Ectodermal cell (in vitro differentiated cells): ENCODE measurements around the gene IFITM10.

Experiments
- H3K27ac ChIP-seq: 2 replicates; pipeline ENCODE4 v1.7.0; 2013; ENCODE audit warnings: mild to moderate bottlenecking, low read depth, low read length; ENCODE audit not compliant: insufficient read depth, poor library complexity, severe bottlenecking
- H3K27me3 ChIP-seq: 2 replicates; pipeline ENCODE4 v1.7.0; 2013; ENCODE audit warnings: mild to moderate bottlenecking, low read length; ENCODE audit not compliant: insufficient read depth, control insufficient read depth, poor library complexity, severe bottlenecking
- H3K36me3 ChIP-seq: one replicate; pipeline ENCODE4 v1.7.0; 2013; ENCODE audit warnings: low read length; ENCODE audit not compliant: control insufficient read depth, insufficient read depth
- H3K4me1 ChIP-seq: one replicate; pipeline ENCODE4 v1.7.0; 2013; ENCODE audit warnings: low read length; ENCODE audit not compliant: control insufficient read depth, insufficient read depth
- H3K4me3 ChIP-seq: 2 replicates; pipeline ENCODE4 v1.7.0; 2013; ENCODE audit warnings: low read depth, low read length, control low read depth; ENCODE audit not compliant: insufficient read depth
- H3K9me3 ChIP-seq: 2 replicates; pipeline ENCODE4 v1.7.0; 2013; ENCODE audit warnings: mild to moderate bottlenecking, low read length, moderate library complexity; ENCODE audit not compliant: control insufficient read depth
- WGBS, 2 experiments: methylation state at CpG; one replicate each; pipeline ENCODE4 v1.1.7; 2013; ENCODE audit warnings: missing lambda C conversion rate in 2 of 2; 5-methylcytosine and 5-hydroxymethylcytosine counted together

IFITM10 gene

DNA sequence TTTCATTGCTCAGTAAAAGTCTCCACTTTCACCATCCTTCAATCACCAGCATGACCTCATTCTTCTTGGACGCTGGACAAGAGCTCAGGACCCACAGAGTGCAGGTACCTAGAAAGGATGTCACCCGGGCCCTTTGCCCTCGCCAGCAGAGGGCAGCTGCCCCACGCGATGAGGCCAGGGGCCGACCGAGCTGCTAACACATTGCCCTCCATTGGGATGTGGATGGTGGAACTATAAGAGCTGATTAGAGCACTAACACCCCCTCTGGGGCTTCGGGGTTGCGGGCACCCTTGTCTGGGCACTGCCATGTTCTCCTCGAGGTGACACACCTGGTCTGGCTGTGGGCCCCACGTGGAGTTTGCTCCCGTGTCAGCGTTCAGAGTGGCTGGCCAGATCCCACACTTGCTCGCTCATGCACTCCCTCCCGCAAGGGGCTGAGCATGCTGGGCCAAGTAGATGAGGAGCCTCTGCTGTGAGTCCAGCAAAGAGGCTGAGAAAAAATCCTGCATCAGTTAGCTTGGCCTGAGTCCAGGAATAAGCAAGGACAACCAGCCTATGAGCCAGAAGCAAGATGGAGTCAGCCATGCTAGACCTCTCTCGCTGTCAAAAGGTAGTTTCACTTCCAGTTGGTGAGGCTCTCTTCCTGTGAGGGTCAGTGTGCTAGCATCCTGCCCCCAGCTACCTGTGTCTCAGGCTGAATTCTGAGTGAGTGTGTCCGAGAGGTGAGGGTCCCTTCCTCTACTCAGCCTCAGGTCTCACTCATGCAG is 43.6 kb downstream of the IFITM10 start:
- Histone ChIP-seq H3K4me1 (no peaks in the 10 kb centered on the region), H3K36me3 (no peaks in the 10 kb centered on the region), H3K9me3 (no peaks in the 10 kb centered on the region), H3K27me3 (no peaks in the 10 kb centered on the region), H3K4me3 (no peak overlapping the region), H3K27ac (no peak overlapping the region)
- WGBS, 2 experiments = 92 to 94% methylated on average over 17 of the region's 17 CpGs

DNA sequence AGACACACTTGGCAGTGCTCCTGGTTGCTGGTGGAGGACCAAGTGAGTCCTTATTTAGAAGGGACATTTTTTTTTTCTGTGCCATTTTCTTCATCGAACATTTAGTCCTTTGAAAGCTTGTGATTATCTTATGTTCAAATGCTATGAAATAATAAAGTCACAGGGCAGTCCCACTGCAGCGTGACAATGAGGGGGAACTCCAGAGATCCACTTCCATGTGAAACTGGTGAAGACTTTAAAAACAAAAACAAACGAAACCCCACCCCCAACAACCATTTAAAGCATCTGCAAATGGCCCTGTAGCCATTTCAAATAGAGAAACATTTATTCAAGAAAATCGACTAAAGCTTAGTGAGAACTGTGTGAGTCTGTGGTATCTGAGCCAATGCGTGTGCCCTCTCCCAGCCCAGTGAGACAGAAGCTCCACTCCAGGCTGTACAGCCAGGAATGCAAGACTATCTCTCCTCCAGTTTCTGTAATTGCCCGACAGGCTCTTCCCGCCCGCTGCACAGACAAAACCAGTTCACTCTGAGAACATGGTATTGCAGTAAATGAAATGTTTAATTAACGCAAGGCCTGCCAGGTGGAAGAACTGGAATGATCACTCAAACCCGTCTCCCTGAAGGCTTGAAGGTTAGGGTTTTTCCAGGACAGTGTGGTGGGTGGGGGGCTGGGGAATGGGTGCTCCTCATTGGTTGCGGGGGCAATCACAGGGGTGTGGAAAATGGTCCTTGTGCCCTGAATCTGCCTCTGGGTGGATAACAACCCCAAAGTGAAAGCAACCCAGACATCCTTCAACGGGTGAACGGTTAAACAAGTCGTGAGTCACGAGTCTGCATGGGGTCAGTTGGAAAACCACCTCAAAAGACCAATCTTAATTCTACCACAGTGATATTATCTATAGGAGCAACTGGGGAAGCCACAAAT is 45.0 kb downstream of the IFITM10 start:
- H3K27ac ChIP-seq = no peak overlapping the region
- H3K36me3 ChIP-seq = no peaks in the 10 kb centered on the region
- H3K9me3 ChIP-seq = no peaks in the 10 kb centered on the region
- no peaks in the 10 kb centered on the region for H3K4me1 ChIP-seq
- 90 to 93% methylated on average over 15 of the region's 15 CpGs for WGBS, 2 experiments
- H3K27me3 ChIP-seq = no peaks in the 10 kb centered on the region
- H3K4me3 ChIP-seq = no peak overlapping the region

DNA sequence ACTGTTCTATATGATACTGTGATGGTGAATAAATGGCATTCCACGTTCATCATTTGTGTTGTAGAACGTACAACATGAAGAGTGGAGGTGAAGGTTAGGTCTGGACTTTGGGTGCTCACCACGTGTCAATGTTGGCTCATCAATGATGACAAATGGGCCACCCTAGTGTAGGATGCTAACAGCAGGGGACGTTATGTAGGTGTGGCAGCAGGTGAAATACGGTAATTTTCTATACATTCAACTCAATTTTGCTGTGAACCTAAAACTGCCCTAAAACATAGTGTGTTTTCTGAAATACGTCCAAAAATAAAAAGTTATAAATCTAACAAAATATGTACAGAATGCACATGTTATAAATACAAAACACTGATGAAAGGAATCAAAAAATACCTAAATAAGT is 47.2 kb downstream of the IFITM10 start:
- 91 to 92% methylated on average over 5 of the region's 6 CpGs for WGBS, 2 experiments
- Histone ChIP-seq H3K9me3 (no peaks in the 10 kb centered on the region), H3K27me3 (no peaks in the 10 kb centered on the region), H3K36me3 (no peaks in the 10 kb centered on the region), H3K4me1 (no peaks in the 10 kb centered on the region), H3K4me3 (no peak overlapping the region), H3K27ac (no peak overlapping the region)

DNA sequence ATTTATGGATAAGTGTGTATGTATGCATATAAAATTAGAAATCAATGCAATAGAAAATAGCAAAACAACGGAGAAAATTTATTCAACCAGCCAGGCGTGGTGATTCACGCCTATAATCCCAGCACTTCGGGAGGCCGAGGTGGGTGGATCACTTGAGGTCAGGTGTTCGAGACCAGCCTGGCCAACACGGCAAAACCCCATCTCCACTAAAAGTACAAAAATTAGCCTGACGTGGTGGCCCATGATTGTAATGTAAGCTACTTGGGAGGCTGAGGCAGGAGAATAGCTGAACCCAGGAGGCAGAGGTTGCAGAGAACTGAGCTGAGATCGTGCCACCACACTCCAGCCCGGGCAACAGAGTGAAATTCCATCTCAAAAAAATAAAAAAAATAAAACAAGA is 47.9 kb downstream of the IFITM10 start:
- Histone ChIP-seq H3K9me3 (no peaks in the 10 kb centered on the region), H3K27me3 (no peaks in the 10 kb centered on the region), H3K27ac (no peak overlapping the region), H3K4me3 (no peak overlapping the region), H3K4me1 (no peaks in the 10 kb centered on the region), H3K36me3 (no peaks in the 10 kb centered on the region)
- 93 to 95% methylated on average over 8 to 10 of the region's 10 CpGs for WGBS, 2 experiments

DNA sequence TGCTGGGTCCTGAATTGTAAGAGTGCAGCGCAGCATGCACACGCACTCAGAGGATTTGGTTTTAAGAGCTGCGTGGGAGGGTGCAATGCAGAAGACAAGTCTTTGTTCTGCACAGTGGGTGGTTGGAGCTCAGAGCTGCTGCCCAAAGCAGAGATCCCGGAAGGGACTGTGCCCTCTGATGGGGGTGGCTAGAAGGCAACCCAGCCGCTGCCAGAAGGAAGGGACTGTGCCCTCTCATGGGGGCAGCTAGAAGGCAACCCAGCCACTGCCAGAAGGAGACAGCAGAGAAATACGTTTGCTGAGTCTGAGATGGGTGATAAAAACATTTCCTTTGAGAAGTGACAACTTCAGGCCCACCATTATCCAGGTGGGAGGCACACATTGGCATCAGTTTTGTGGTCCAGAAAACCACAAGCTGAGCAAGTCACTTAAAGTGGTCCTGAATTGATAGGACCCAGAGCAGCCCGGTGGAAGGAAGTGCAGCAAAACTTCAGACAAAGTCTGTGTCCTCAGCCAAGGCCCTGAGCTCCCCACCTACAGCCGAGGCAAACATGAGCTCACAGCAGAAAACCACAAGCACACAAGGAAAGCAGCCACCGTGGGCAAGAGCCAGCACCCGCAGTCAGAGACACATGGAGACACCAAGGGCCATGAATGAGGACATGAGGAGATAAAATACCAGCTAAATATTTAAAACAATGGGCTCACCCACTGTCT is 49.1 kb downstream of the IFITM10 start:
- H3K4me3 ChIP-seq = no peak overlapping the region
- no peaks in the 10 kb centered on the region for H3K9me3 ChIP-seq
- WGBS, 2 experiments = 68 to 72% methylated on average over 10 of the region's 10 CpGs
- no peaks in the 10 kb centered on the region for H3K27me3 ChIP-seq
- no peaks in the 10 kb centered on the region for H3K36me3 ChIP-seq
- H3K27ac ChIP-seq = no peak overlapping the region
- H3K4me1 ChIP-seq = no peaks in the 10 kb centered on the region

DNA sequence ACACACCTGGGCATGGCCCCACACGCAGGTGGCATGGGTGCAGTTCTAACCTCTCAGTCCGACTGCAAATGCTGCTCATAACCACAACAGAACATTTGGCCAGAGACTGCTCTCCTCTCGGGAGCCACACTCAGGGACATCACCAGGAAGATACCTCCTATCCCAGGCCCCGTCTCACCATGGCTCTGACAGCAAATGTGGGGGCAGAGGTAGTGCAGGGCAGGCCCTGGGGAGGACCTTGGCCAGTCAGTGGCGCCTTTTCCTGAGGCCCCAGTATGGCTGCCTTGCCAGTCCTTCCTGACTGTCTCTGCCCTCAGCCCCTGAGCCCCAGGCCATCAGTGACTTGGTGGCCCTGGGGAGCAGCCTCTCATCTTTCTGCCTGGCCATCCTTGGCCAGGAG is 50.6 kb downstream of the IFITM10 start:
- H3K27ac ChIP-seq = no peak overlapping the region
- no peaks in the 10 kb centered on the region for H3K27me3 ChIP-seq
- no peaks in the 10 kb centered on the region for H3K4me1 ChIP-seq
- 89 to 94% methylated on average over 5 of the region's 5 CpGs for WGBS, 2 experiments
- H3K9me3 ChIP-seq = no peaks in the 10 kb centered on the region
- no peak overlapping the region for H3K4me3 ChIP-seq
- no peaks in the 10 kb centered on the region for H3K36me3 ChIP-seq

DNA sequence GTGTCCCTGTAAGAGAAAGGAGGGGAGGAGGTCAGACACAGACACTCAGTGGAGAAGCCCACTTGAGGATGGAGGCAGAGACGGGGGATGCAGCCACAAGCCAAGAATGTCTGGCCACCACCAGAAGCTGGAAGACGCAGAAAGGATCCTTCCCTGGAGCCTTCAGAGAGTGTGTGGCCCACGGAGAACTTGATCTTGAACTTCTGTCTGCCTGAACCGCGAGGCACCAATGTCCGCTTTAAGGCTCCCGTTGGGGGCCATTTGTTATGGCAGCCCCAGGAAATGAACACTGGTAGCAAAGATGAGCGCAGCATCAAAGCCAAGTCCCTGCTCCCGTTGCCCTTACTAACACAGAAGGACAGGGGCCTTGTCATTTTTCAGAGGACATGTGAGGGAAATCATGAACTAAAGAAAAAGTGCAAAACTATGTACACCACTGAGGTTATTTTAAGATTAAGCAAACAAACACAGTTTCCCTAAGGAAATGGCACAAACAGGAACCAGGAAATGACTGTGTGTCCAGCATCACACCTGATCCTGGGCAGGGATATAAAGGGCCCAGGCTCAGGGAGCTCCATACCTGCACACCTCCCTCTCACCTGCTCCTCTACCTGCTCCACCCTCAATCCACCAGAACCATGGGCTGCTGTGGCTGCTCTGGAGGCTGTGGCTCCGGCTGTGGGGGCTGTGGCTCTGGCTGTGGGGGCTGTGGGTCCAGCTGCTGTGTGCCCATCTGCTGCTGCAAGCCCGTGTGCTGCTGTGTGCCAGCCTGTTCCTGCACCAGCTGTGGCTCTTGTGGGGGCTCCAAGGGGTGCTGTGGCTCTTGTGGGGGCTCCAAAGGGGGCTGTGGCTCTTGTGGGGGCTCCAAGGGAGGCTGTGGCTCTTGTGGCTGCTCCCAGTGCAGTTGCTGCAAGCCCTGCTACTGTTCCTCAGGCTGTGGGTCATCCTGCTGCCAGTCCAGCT is 53.5 kb downstream of the IFITM10 start, which contains the start of gene KRTAP5-6:
TSS of gene KRTAP5-6 (plus strand) at position 588 of the 963 bp plus-strand sequence. CDS start at position 639, 51 bp downstream.
- Histone ChIP-seq H3K27ac (no peak within 1 kb of the TSS), H3K4me3 (no peak within 1 kb of the TSS), H3K27me3 (no peaks in the 10 kb centered on the region), H3K36me3 (no peaks in the 10 kb centered on the region), H3K4me1 (peaks cover 4% of the 10 kb centered on the region), H3K9me3 (no peaks in the 10 kb centered on the region)
- WGBS, 2 experiments = 88 to 89% methylated on average over 11 of the region's 11 CpGs

DNA sequence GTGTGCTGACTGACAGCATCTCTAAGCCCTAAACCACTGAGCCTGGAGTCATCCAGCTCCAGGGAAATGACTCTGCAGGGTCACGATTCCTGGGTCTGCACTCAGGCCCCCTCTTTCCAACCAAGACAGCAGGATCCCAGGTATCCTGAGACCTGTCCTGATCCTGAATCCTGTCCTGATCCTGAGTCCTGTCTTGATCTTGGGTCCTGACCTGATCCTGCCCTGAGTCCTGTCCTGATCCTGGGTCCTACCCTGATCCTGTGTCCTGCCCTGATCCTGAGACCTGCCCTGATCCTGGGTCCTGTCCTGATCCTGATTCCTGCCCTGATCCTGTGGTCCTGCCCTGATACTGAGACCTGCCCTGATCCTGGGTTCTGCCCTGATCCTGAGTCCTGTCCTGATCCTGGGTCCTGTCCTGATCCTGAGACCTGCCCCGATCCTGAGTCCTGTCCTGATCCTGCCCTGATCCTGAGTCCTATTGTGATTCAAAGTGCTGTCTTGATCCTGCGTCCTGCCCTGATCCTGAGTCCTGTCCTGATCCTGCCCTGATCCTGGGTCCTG is 54.8 kb downstream of the IFITM10 start:
- WGBS, 2 experiments = 87 to 92% methylated on average over 3 of the region's 3 CpGs
- no peaks in the 10 kb centered on the region for H3K36me3 ChIP-seq
- no peak overlapping the region for H3K4me3 ChIP-seq
- no peaks in the 10 kb centered on the region for H3K9me3 ChIP-seq
- H3K27ac ChIP-seq = no peak overlapping the region
- no peaks in the 10 kb centered on the region for H3K27me3 ChIP-seq
- H3K4me1 ChIP-seq = peaks cover 7% of the 10 kb centered on the region
